ENCODE measurements around the gene KDM4B.

The KDM4B gene

GRCh38 chr19:5104871-5105351 lies 136.0 kb downstream of the KDM4B start:
- no peak for TF ChIP-seq CTCF (IDR thresholded peaks at IDR 0.05; ENCODE audit: control extremely low read depth, extremely low read depth, low read depth, missing control alignments)
- CTCF ChIA-PET: no interaction called here
- no peak for DNase-seq (ENCODE audit: extremely low spot score)
- POLR2A ChIA-PET: no interaction called here

GRCh38 chr19:5106191-5106726 lies 137.3 kb downstream of the KDM4B start:
- no peak for TF ChIP-seq CTCF (IDR thresholded peaks at IDR 0.05; ENCODE audit: control extremely low read depth, extremely low read depth, low read depth, missing control alignments)
- CTCF ChIA-PET: no interaction called here
- DNase-seq (ENCODE audit: extremely low spot score): no peak
- POLR2A ChIA-PET: no interaction called here

- no peak for TF ChIP-seq CTCF (IDR thresholded peaks at IDR 0.05; ENCODE audit: control extremely low read depth, extremely low read depth, low read depth, missing control alignments)
- ChIA-PET CTCF (no interaction called here), POLR2A (no interaction called here)
- DNase-seq (ENCODE audit: extremely low spot score): no peak
Measured at GRCh38 chr19:5106971-5107370, 138.1 kb downstream of the KDM4B start.

GRCh38 chr19:5107432-5108122 lies 138.7 kb downstream of the KDM4B start:
- TF ChIP-seq CTCF (IDR thresholded peaks at IDR 0.05; ENCODE audit: control extremely low read depth, extremely low read depth, low read depth, missing control alignments): no peak
- no peak for DNase-seq (ENCODE audit: extremely low spot score)
- ChIA-PET POLR2A (no interaction called here), CTCF (no interaction called here)

GRCh38 chr19:5108123-5108596 lies 139.2 kb downstream of the KDM4B start:
- no peak for TF ChIP-seq CTCF (IDR thresholded peaks at IDR 0.05; ENCODE audit: control extremely low read depth, extremely low read depth, low read depth, missing control alignments)
- POLR2A ChIA-PET: no interaction called here
- no peak for DNase-seq (ENCODE audit: extremely low spot score)
- CTCF ChIA-PET: no interaction called here

- POLR2A ChIA-PET: no interaction called here
- CTCF ChIA-PET: no interaction called here
- no peak for TF ChIP-seq CTCF (IDR thresholded peaks at IDR 0.05; ENCODE audit: control extremely low read depth, extremely low read depth, low read depth, missing control alignments)
- no peak for DNase-seq (ENCODE audit: extremely low spot score)
Measured at GRCh38 chr19:5108866-5109265, 140.0 kb downstream of the KDM4B start.
